HCT116 (cell line): ENCODE data around the gene PTH2. TPM values are rescaled to one million over a fixed set of nuclear protein-coding genes. Genes with fewer than 3 reads are reported as not detected.

Source experiments
- ATAC-seq: fragments of 200-7000 bp; cut with Tn5 transposase; 2 replicates; pipeline ENCODE4 v1.9.1; 2020; ENCODE audit warnings: mild to moderate bottlenecking, moderate library complexity
- BruUV-seq: library from RNA; stranded (reverse); fragments of 400-500 nt; replicated peaks from 2 replicates; lab custom pipeline; 2021; lab: Mats Ljungman, UMichigan
- CTCF ChIA-PET: fragments of 300-600 bp; sonication (Branson Sonifier 250); formaldehyde crosslinking; loops from one replicate; lab custom pipeline; 2021; ENCODE audit warnings: antibody characterized with exemption; lab: Charles Lee
- POLR2A ChIA-PET: fragments of 300-600, 350-600 bp; sonication (Branson Sonifier 250); formaldehyde crosslinking; loops from one replicate; lab custom pipeline; 2021; ENCODE audit warnings: antibody characterized with exemption; lab: Charles Lee
- RAD21 ChIA-PET, 2 experiments: fragments of 300-600 bp; sonication (Branson Sonifier 250); formaldehyde crosslinking; loops; one replicate each; lab custom pipeline; 2023; ENCODE audit warnings: low total read pairs in 2 of 2; ENCODE audit not compliant: uncharacterized antibody in 2 of 2, unreplicated experiment in 2 of 2, low non-redundant PET in 1 of 2; lab: Charles Lee
- DNase-seq: peaks from one replicate; pipeline ENCODE4 v3.0.0-alpha.2; 2010; ENCODE audit warnings: low read depth, low spot score
- H2AFZ ChIP-seq: fragments of 200-600 bp; shearing (Covaris generic), sonication (generic); 2 replicates; pipeline ENCODE4 v1.6.1; 2017; ENCODE audit warnings: low read depth, mixed run types, mixed read lengths, antibody characterized with exemption, low read length; ENCODE audit not compliant: poor library complexity, severe bottlenecking
- H3K27ac ChIP-seq: 2 replicates; pipeline ENCODE4 v1.5.1; 2012; ENCODE audit warnings: low read depth, low read length
- H3K27me3 ChIP-seq: fragments of 200-600 bp; sonication (generic); 2 replicates; pipeline ENCODE4 v1.6.1; 2016; ENCODE audit warnings: mixed run types, low read length, mixed read lengths; ENCODE audit not compliant: insufficient read depth
- H3K36me3 ChIP-seq, 2 experiments: fragments of 200-500 bp in 1 of 2; fragments of 200-600 bp in 1 of 2; sonication (Bioruptor generic) in 1 of 2; sonication (generic) in 1 of 2; 2 replicates each; pipeline versions ENCODE4 v1.5.1 to v1.6.1; 2014 to 2016; ENCODE audit warnings: low read length in 2 of 2, inconsistent platforms in 1 of 2, mixed read lengths in 1 of 2, mixed run types in 1 of 2; ENCODE audit not compliant: insufficient read depth in 2 of 2, control insufficient read depth in 1 of 2
- H3K4me1 ChIP-seq, 2 experiments: fragments of 200-600 bp in 1 of 2; sonication (generic) in 1 of 2; 2 replicates each; pipeline versions ENCODE4 v1.5.1 to v1.6.1; 2012 to 2017; ENCODE audit warnings: low read length in 2 of 2, inconsistent platforms in 1 of 2, mild to moderate bottlenecking in 1 of 2, mixed read lengths in 1 of 2, mixed run types in 1 of 2, moderate library complexity in 1 of 2; ENCODE audit not compliant: insufficient read depth in 2 of 2, control insufficient read depth in 1 of 2
- H3K4me2 ChIP-seq: fragments of 200-600 bp; sonication (generic); 2 replicates; pipeline ENCODE4 v1.6.1; 2017; ENCODE audit warnings: mixed run types, low read length, mixed read lengths
- H3K4me3 ChIP-seq, 2 experiments: fragments of 200-600 bp in 1 of 2; sonication (generic) in 1 of 2; replicated peaks in 1 of 2; 2 replicates each; pipeline ENCODE4 v1.5.1; 2011 to 2016; ENCODE audit warnings: low read length in 2 of 2, control low read depth in 1 of 2, low read depth in 1 of 2, mild to moderate bottlenecking in 1 of 2, mixed read lengths in 1 of 2, mixed run types in 1 of 2
- H3K79me2 ChIP-seq: fragments of 200-600 bp; sonication (generic); 2 replicates; pipeline ENCODE4 v1.6.1; 2017; ENCODE audit warnings: mild to moderate bottlenecking, mixed run types, low read length, moderate library complexity, mixed read lengths; ENCODE audit not compliant: insufficient read depth
- H3K9ac ChIP-seq: fragments of 200-600 bp; sonication (generic); 2 replicates; pipeline ENCODE4 v1.6.1; 2016; ENCODE audit warnings: low read length, mixed read lengths
- H3K9me2 ChIP-seq: fragments of 200-600 bp; sonication (generic), shearing (Covaris generic); 2 replicates; pipeline ENCODE4 v1.6.1; 2017; ENCODE audit warnings: mixed run types, mild to moderate bottlenecking, moderate library complexity; ENCODE audit not compliant: insufficient read depth
- H3K9me3 ChIP-seq, 2 experiments: fragments of 200-500 bp in 1 of 2; fragments of 200-600 bp in 1 of 2; sonication (Bioruptor generic) in 1 of 2; sonication (generic) in 1 of 2; 2 replicates each; pipeline ENCODE4 v1.6.1; 2014 to 2017; ENCODE audit warnings: low read length in 2 of 2, mixed read lengths in 2 of 2, inconsistent platforms in 1 of 2, low read depth in 1 of 2, mild to moderate bottlenecking in 1 of 2, mixed run types in 1 of 2, moderate library complexity in 1 of 2; ENCODE audit not compliant: control insufficient read depth in 1 of 2, insufficient read depth in 1 of 2
- H4K20me1 ChIP-seq: fragments of 200-600 bp; sonication (generic), shearing (Covaris generic); 2 replicates; pipeline ENCODE4 v1.6.1; 2017; ENCODE audit warnings: mixed run types, mild to moderate bottlenecking, moderate library complexity; ENCODE audit not compliant: insufficient read depth
- EZH2phosphoT487 ChIP-seq: fragments of 200-600 bp; IDR thresholded peaks from 2 replicates; pipeline ENCODE4 v1.6.1; 2018; ENCODE audit warnings: antibody characterized with exemption, borderline replicate concordance
- MAX ChIP-seq: IDR thresholded peaks from 2 replicates; pipeline ENCODE4 v1.6.1; 2012
- POLR2AphosphoS5 ChIP-seq: IDR thresholded peaks from 2 replicates; pipeline ENCODE4 v1.6.1; 2011; ENCODE audit warnings: mild to moderate bottlenecking, low read depth, low read length, moderate library complexity
- RAD21 ChIP-seq: IDR thresholded peaks from 2 replicates; pipeline ENCODE4 v1.6.1; 2012; ENCODE audit warnings: low read depth, mild to moderate bottlenecking
- REST ChIP-seq: IDR thresholded peaks from 2 replicates; pipeline ENCODE4 v1.6.1; 2012; ENCODE audit warnings: low read depth
- YY1 ChIP-seq: IDR thresholded peaks from 2 replicates; pipeline ENCODE4 v1.6.1; 2011; ENCODE audit warnings: low read length, low read depth, moderate library complexity, mild to moderate bottlenecking; ENCODE audit not compliant: insufficient replicate concordance; ENCODE audit errors: extremely low read depth
- ZFX ChIP-seq: fragments of 450-650 bp; IDR thresholded peaks from 2 replicates; pipeline ENCODE4 v1.6.1; 2017
- ZNF274 ChIP-seq: fragments of 200-500 bp; sonication (Bioruptor generic); IDR thresholded peaks from 2 replicates; pipeline ENCODE4 v1.6.1; 2014; ENCODE audit warnings: mild to moderate bottlenecking, low read depth, low read length, inconsistent platforms
- intact Hi-C: fragments of 100-400 bp; cut with micrococcal nuclease; formaldehyde crosslinking; loops from 2 replicates; pipeline ENCODE4 v1.10.0; 2022
- total RNA-seq: library from RNA; stranded (reverse); gene quantifications from one replicate; pipeline ENCODE4 v1.2.1, GENCODE V29; 2021; ENCODE audit not compliant: unreplicated experiment

PTH2 gene
- total RNA-seq, 1 experiment from 2014 or later, result 9.5 TPM

GRCh38 chr19:49438261-49438660 lies 15.0 kb upstream of the PTH2 start (continued):
- no peak for TF ChIP-seq REST
- no peak for TF ChIP-seq ZNF274
- TF ChIP-seq ZFX, result no peak
- TF ChIP-seq RAD21, result no peak

- Histone ChIP-seq H3K9ac (no peak overlapping the region), H3K4me1 (peaks cover 4 to 12% of the 10 kb centered on the region in 2 experiments; a peak in 3 of 4 replicates), H3K36me3 (no peaks in the 10 kb centered on the region), H3K9me3 (no peaks in the 10 kb centered on the region), H3K79me2 (no peaks in the 10 kb centered on the region), H3K4me3 (no peak overlapping the region), H3K9me2 (no peaks in the 10 kb centered on the region), H4K20me1 (no peaks in the 10 kb centered on the region), H3K27me3 (peaks cover 21% of the 10 kb centered on the region), H3K27ac (no peak overlapping the region), H2AFZ (no peak overlapping the region), H3K4me2 (no peak overlapping the region)
- ATAC-seq, result no peak
- RAD21 ChIA-PET, result no interaction called here
- TF ChIP-seq MAX (no peak), POLR2AphosphoS5 (no peak), EZH2phosphoT487 (no peak), YY1 (no peak)
- POLR2A ChIA-PET, result no interaction called here
- CTCF ChIA-PET, result no interaction called here
- intact Hi-C loops, result no loop called here
- BruUV-seq, result no TSS peak
- DNase-seq, result no peak
These were observed 14.0 kb upstream of the PTH2 start for GRCh38 chr19:49437231-49437630.
